Esophagus muscularis mucosa (tissue), 4 donors: Measurements from ENCODE around the gene PRR5. TPM values are rescaled to one million over a fixed set of nuclear protein-coding genes. Genes with fewer than 3 reads are reported as not detected.

Experiments used
- DNase-seq: peaks from one replicate; pipeline ENCODE4 v3.0.0-alpha.2; 2017; ENCODE audit errors: extremely low spot score
- H3K27ac ChIP-seq, 4 donors: fragments of 200-600 bp; sonication (generic); replicated peaks in 1 of 4; 1 replicate in 3 of 4; 2 replicates in 1 of 4; pipeline ENCODE4 v1.5.1; 2016 to 2019; ENCODE audit warnings: mild to moderate bottlenecking in 1 of 4
- H3K27me3 ChIP-seq, 4 donors: fragments of 200-600 bp; sonication (generic); one replicate each; pipeline versions ENCODE4 v1.5.1 to v1.6.0; 2016 to 2019
- H3K36me3 ChIP-seq, 4 donors: fragments of 200-600 bp; sonication (generic); one replicate each; pipeline ENCODE4 v1.5.1; 2016 to 2019
- H3K4me1 ChIP-seq, 4 donors: fragments of 200-600 bp; sonication (generic); one replicate each; pipeline ENCODE4 v1.5.1; 2016 to 2019
- H3K4me3 ChIP-seq, 4 donors: fragments of 200-600 bp; sonication (generic); 1 replicate in 2 of 4; 2 replicates in 2 of 4; pipeline ENCODE4 v1.5.1; 2016 to 2019; ENCODE audit warnings: mild to moderate bottlenecking in 4 of 4, moderate library complexity in 1 of 4
- H3K9me3 ChIP-seq, 4 donors: fragments of 200-600 bp; sonication (generic); 1 replicate in 3 of 4; 2 replicates in 1 of 4; pipeline ENCODE4 v1.5.1; 2016 to 2019
- CTCF ChIP-seq, 3 experiments: fragments of 200-600 bp in 2 of 3; fragments of 450-650 bp in 1 of 3; sonication (generic) in 2 of 3; IDR thresholded peaks; one replicate each; pipeline ENCODE4 v1.5.1; 2017 to 2019; ENCODE audit warnings: antibody characterized with exemption in 3 of 3, mild to moderate bottlenecking in 2 of 3, moderate library complexity in 1 of 3
- EP300 ChIP-seq: sonication (generic); formaldehyde crosslinking; IDR thresholded peaks from one replicate; pipeline ENCODE4 v1.6.1; 2017; ENCODE audit warnings: antibody characterized with exemption
- POLR2A ChIP-seq: fragments of 450-650 bp; IDR thresholded peaks from one replicate; pipeline ENCODE4 v1.6.1; 2017; ENCODE audit warnings: antibody characterized with exemption, moderate library complexity, mild to moderate bottlenecking, low read depth
- POLR2AphosphoS5 ChIP-seq, 2 donors: sonication (generic); formaldehyde crosslinking; IDR thresholded peaks; one replicate each; pipeline ENCODE4 v1.6.1; 2017; ENCODE audit warnings: antibody characterized with exemption in 2 of 2
- WGBS: methylation state at CpG from one replicate; pipeline ENCODE4 v1.1.5; 2018; 5-methylcytosine and 5-hydroxymethylcytosine counted together
- intact Hi-C: fragments of 100-400 bp; cut with DNase I; formaldehyde crosslinking; loops from one replicate; pipeline ENCODE4 v1.15.1; 2023
- total RNA-seq, 4 donors: library from RNA; depleted of rRNA; stranded (reverse); fragments of >200 nt; gene quantifications; one replicate each; pipeline versions ENCODE4 v1.1.0 to v1.2.1, GENCODE V29; 2016

Gene PRR5
- total RNA-seq, 4 donors from 2014 or later: 5.6 to 16.6 (median 11.4) TPM

GRCh38 chr22:44704159-44705021, 2.4 kb downstream of the PRR5 start:
- DNase-seq: no peak
- Histone ChIP-seq H3K4me3 (no peak overlapping the region), H3K36me3 (peaks cover 0 to 5% (median 0%) of the 10 kb centered on the region in 4 donors), H3K27me3 (peaks cover 0 to 74% (median 5%) of the 10 kb centered on the region in 4 donors), H3K9me3 (no peaks in the 10 kb centered on the region), H3K4me1 (peaks cover 17 to 25% (median 21%) of the 10 kb centered on the region in 4 donors), H3K27ac (no peak overlapping the region)
- intact Hi-C loops: no loop called here
- 89% methylated on average over 8 of the region's 16 CpGs for WGBS
- TF ChIP-seq POLR2AphosphoS5 (IDR thresholded peaks at IDR 0.05): no peak
- no peak for TF ChIP-seq CTCF (IDR thresholded peaks at IDR 0.05)
- no peak for TF ChIP-seq POLR2A
- no peak for TF ChIP-seq EP300

- WGBS: 99% methylated on average over 4 of the region's 4 CpGs
Observed at GRCh38 chr22:44705022-44705297, 3.0 kb downstream of the PRR5 start.

GRCh38 chr22:44706488-44706887, 4.5 kb downstream of the PRR5 start:
- DNase-seq: no peak
- intact Hi-C loops: no loop called here
- Histone ChIP-seq H3K27me3 (peaks cover 0 to 58% (median 5%) of the 10 kb centered on the region in 4 donors), H3K9me3 (no peaks in the 10 kb centered on the region), H3K4me1 (peaks cover 16 to 22% (median 19%) of the 10 kb centered on the region in 4 donors), H3K4me3 (no peak overlapping the region), H3K36me3 (peaks cover 0 to 5% (median 0%) of the 10 kb centered on the region in 4 donors), H3K27ac (no peak overlapping the region)
- WGBS: 79% methylated on average over 7 of the region's 8 CpGs
- no peak for TF ChIP-seq CTCF (IDR thresholded peaks at IDR 0.05)
- TF ChIP-seq EP300: no peak
- no peak for TF ChIP-seq POLR2A
- TF ChIP-seq POLR2AphosphoS5 (IDR thresholded peaks at IDR 0.05): no peak

More at GRCh38 chr22:44705022-44705297, 3.0 kb downstream of the PRR5 start:
- H3K36me3 ChIP-seq: peaks cover 0 to 5% (median 0%) of the 10 kb centered on the region in 4 donors
- H3K4me3 ChIP-seq: no peak overlapping the region
- H3K4me1 ChIP-seq: peaks cover 17 to 25% (median 21%) of the 10 kb centered on the region in 4 donors
- no peaks in the 10 kb centered on the region for H3K9me3 ChIP-seq
- no peak overlapping the region for H3K27ac ChIP-seq
- DNase-seq: no peak
- no peak for TF ChIP-seq EP300
- TF ChIP-seq POLR2A: no peak
- no peak for TF ChIP-seq POLR2AphosphoS5 (IDR thresholded peaks at IDR 0.05)
- no peak for TF ChIP-seq CTCF (IDR thresholded peaks at IDR 0.05)
- H3K27me3 ChIP-seq: peaks cover 0 to 68% (median 5%) of the 10 kb centered on the region in 4 donors
- intact Hi-C loops: no loop called here

GRCh38 chr22:44707178-44707577, 5.2 kb downstream of the PRR5 start:
- intact Hi-C loops: no loop called here
- Histone ChIP-seq H3K27me3 (peaks cover 0 to 53% (median 5%) of the 10 kb centered on the region in 4 donors), H3K9me3 (no peaks in the 10 kb centered on the region), H3K27ac (no peak overlapping the region), H3K4me3 (no peak overlapping the region), H3K4me1 (peaks cover 13 to 15% (median 14%) of the 10 kb centered on the region in 4 donors), H3K36me3 (peaks cover 0 to 5% (median 0%) of the 10 kb centered on the region in 4 donors)
- no peak for TF ChIP-seq CTCF (IDR thresholded peaks at IDR 0.05)
- no peak for TF ChIP-seq POLR2AphosphoS5 (IDR thresholded peaks at IDR 0.05)
- TF ChIP-seq POLR2A: no peak
- no peak for TF ChIP-seq EP300
- 97% methylated on average over 3 of the region's 10 CpGs for WGBS
- DNase-seq: no peak
